ENCODE measurements around the gene RNF7. TPM values are rescaled to one million over a fixed set of nuclear protein-coding genes. Genes with fewer than 3 reads are reported as not detected.

Gene RNF7
- total and polyA plus RNA-seq, 9 of the 15 experiments (the other 6 are each of a cell fraction or from before 2014, with no cell fraction given) = 38.8 to 133 (median 80.5) TPM

- TF ChIP-seq NFIC (IDR thresholded peaks at IDR 0.05) (no peak), PHF8 (IDR thresholded peaks at IDR 0.05; ENCODE audit: borderline replicate concordance, low read length) (no peak), ILF3 (IDR thresholded peaks at IDR 0.05; ENCODE audit: borderline replicate concordance) (no peak), ZNF24 (IDR thresholded peaks at IDR 0.05) (no peak), ESRRA (IDR thresholded peaks at IDR 0.05; ENCODE audit: borderline replicate concordance, low read depth) (no peak)
- Histone ChIP-seq H3K4me2 (ENCODE audit: insufficient read depth, low read length) (peak overlapping the region; percentile 26), H3K4me3 (no peak overlapping the region), H3K79me2 (ENCODE audit: control insufficient read depth, insufficient read depth, low read length) (peaks cover 62% of the 10 kb centered on the region), H3K9ac (ENCODE audit: insufficient read depth in 1 of 2, low read depth in 2 of 2, low read length in 2 of 2) (peak overlapping the region in 1 of 2 experiments; percentile 90; a peak in 1 of 4 replicates), H4K20me1 (replicated peaks; ENCODE audit: control insufficient read depth, insufficient read depth, low read length) (no peaks in the 10 kb centered on the region), H3K9me1 (ENCODE audit: control insufficient read depth, insufficient read depth, low read length) (no peaks in the 10 kb centered on the region), H3K36me3 (ENCODE audit: control insufficient read depth, insufficient read depth, low read length) (peaks cover 37% of the 10 kb centered on the region; the same call in 2 of the 3 replicates), H3K27me3 (ENCODE audit: control insufficient read depth in 2 of 2, insufficient read depth in 2 of 2, low read length in 2 of 2) (no peaks in the 10 kb centered on the region), H2AFZ (ENCODE audit: low read depth, low read length) (no peak overlapping the region), H3K9me3 (replicated peaks; ENCODE audit: control insufficient read depth, insufficient read depth, low read depth, low read length) (no peaks in the 10 kb centered on the region), H3K27ac (ENCODE audit: extremely low read depth, low read depth, low read length) (no peak overlapping the region; the same call in 2 of the 3 replicates), H3K4me1 (replicated peaks in 1 of 2; ENCODE audit: control insufficient read depth in 2 of 2, insufficient read depth in 2 of 2, low read length in 2 of 2) (peaks cover 10 to 29% of the 10 kb centered on the region in 2 experiments)
- ChIA-PET POLR2A (interaction anchor here (0.6 to 1.8 kb wide), 9 partner anchors 9 to 145 kb away, joined by 3 to 11 read pairs (median 3); partner anchors contain the start of gene GRK7), CTCF (ENCODE audit: low intra/inter-chr PET ratio) (interaction anchor here (2.2 kb wide), 1 partner anchor 163 kb away, joined by 5 read pairs; no protein-coding TSS in a partner anchor)
- ATAC-seq (no peak), DNase-seq (ENCODE audit: extremely low read depth in 1 of 4, low spot score in 3 of 4) (no peak), FAIRE-seq (no peak)
- no TSS peak for BruUV-seq (replicated peaks)
- intact Hi-C loops (cut with micrococcal nuclease) = no loop called here
- in situ Hi-C loops (cut with MboI) = loop anchor here (5.0 kb wide), 1 partner anchor 132 kb away; no protein-coding TSS in a partner anchor
Observed at GRCh38 chr3:141740349-141740748, 2.3 kb downstream of the RNF7 start.

GRCh38 chr3:141743305-141743704, 5.2 kb downstream of the RNF7 start:
- intact Hi-C loops (cut with micrococcal nuclease) (no loop called here), in situ Hi-C loops (cut with MboI) (loop anchor here (5.0 kb wide), 1 partner anchor 129 kb away; no protein-coding TSS in a partner anchor)
- CTCF ChIA-PET (ENCODE audit: low intra/inter-chr PET ratio) = no interaction called here
- ATAC-seq = no peak
- POLR2A ChIA-PET = no interaction called here
- Histone ChIP-seq H3K27me3 (ENCODE audit: control insufficient read depth in 2 of 2, insufficient read depth in 2 of 2, low read length in 2 of 2) (no peaks in the 10 kb centered on the region), H3K36me3 (ENCODE audit: control insufficient read depth, insufficient read depth, low read length) (peaks cover 55% of the 10 kb centered on the region; the same call in 2 of the 3 replicates), H3K79me2 (ENCODE audit: control insufficient read depth, insufficient read depth, low read length) (peaks cover 59% of the 10 kb centered on the region), H4K20me1 (replicated peaks; ENCODE audit: control insufficient read depth, insufficient read depth, low read length) (no peaks in the 10 kb centered on the region), H3K4me2 (ENCODE audit: insufficient read depth, low read length) (no peak overlapping the region), H3K9me1 (ENCODE audit: control insufficient read depth, insufficient read depth, low read length) (no peaks in the 10 kb centered on the region), H3K27ac (ENCODE audit: extremely low read depth, low read depth, low read length) (no peak overlapping the region), H3K9ac (ENCODE audit: insufficient read depth in 1 of 2, low read depth in 2 of 2, low read length in 2 of 2) (no peak overlapping the region), H2AFZ (ENCODE audit: low read depth, low read length) (no peak overlapping the region), H3K4me3 (no peak overlapping the region), H3K9me3 (replicated peaks; ENCODE audit: control insufficient read depth, insufficient read depth, low read depth, low read length) (no peaks in the 10 kb centered on the region), H3K4me1 (replicated peaks in 1 of 2; ENCODE audit: control insufficient read depth in 2 of 2, insufficient read depth in 2 of 2, low read length in 2 of 2) (peaks cover 4 to 9% of the 10 kb centered on the region in 2 experiments; a peak in 4 of 5 replicates)
- DNase-seq (ENCODE audit: extremely low read depth in 1 of 4, low spot score in 3 of 4) = no peak
- 69% methylated on average over 1 of the region's 1 CpG for WGBS (ENCODE audit: insufficient coverage, low coverage, missing lambda C conversion rate)
- no peak for FAIRE-seq
- no TSS peak for BruUV-seq (replicated peaks)
- TF ChIP-seq, protein P1, sequence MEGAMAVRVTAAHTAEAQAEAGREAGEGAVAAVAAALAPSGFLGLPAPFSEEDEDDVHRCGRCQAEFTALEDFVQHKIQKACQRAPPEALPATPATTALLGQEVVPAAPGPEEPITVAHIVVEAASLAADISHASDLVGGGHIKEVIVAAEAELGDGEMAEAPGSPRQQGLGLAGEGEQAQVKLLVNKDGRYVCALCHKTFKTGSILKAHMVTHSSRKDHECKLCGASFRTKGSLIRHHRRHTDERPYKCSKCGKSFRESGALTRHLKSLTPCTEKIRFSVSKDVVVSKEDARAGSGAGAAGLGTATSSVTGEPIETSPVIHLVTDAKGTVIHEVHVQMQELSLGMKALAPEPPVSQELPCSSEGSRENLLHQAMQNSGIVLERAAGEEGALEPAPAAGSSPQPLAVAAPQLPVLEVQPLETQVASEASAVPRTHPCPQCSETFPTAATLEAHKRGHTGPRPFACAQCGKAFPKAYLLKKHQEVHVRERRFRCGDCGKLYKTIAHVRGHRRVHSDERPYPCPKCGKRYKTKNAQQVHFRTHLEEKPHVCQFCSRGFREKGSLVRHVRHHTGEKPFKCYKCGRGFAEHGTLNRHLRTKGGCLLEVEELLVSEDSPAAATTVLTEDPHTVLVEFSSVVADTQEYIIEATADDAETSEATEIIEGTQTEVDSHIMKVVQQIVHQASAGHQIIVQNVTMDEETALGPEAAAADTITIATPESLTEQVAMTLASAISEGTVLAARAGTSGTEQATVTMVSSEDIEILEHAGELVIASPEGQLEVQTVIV (CRISPR knock-in tag; IDR thresholded peaks at IDR 0.05; ENCODE audit: borderline replicate concordance) = no peak
- TF ChIP-seq NKRF (IDR thresholded peaks at IDR 0.05; ENCODE audit: borderline replicate concordance) = no peak
- no peak for TF ChIP-seq GATA2 (CRISPR knock-in tag; IDR thresholded peaks at IDR 0.05)
- TF ChIP-seq HDAC6 (IDR thresholded peaks at IDR 0.05; ENCODE audit: low read depth, low read length) = no peak
- no peak for TF ChIP-seq SREBF2 (CRISPR knock-in tag; IDR thresholded peaks at IDR 0.05)
- TF ChIP-seq E2F5 (CRISPR knock-in tag; IDR thresholded peaks at IDR 0.05) = no peak

All from K562 (cell line).